Activated naive CD4-positive, alpha-beta T cell treated with anti-CD3 and anti-CD28 coated beads for 36 hours (primary cell): ENCODE data around the gene GFPT2. TPM values are rescaled to one million over a fixed set of nuclear protein-coding genes. Genes with fewer than 3 reads are reported as not detected.

Experiments
- CTCF ChIA-PET: fragments of 350-600 bp; sonication (Branson Sonifier 250); formaldehyde crosslinking; loops from one replicate; lab custom pipeline; 2021; ENCODE audit warnings: antibody characterized with exemption; lab: Charles Lee
- DNase-seq: peaks from one replicate; pipeline ENCODE4 v3.0.0-alpha.2; 2020
- H3K27ac Mint-ChIP-seq: one replicate; pipeline ENCODE4 v1.8.0; 2021; ENCODE audit warnings: mild to moderate bottlenecking, mixed read lengths
- H3K27me3 Mint-ChIP-seq: one replicate; pipeline ENCODE4 v1.8.0; 2021; ENCODE audit warnings: low read depth, mixed read lengths
- H3K36me3 Mint-ChIP-seq: one replicate; pipeline ENCODE4 v1.8.0; 2021; ENCODE audit warnings: low read depth, mixed read lengths
- H3K4me1 Mint-ChIP-seq: one replicate; pipeline ENCODE4 v1.8.0; 2021; ENCODE audit warnings: low read depth, mixed read lengths
- H3K4me3 Mint-ChIP-seq: one replicate; pipeline ENCODE4 v1.8.0; 2021; ENCODE audit warnings: mild to moderate bottlenecking, moderate library complexity, mixed read lengths
- H3K9me3 Mint-ChIP-seq: one replicate; pipeline ENCODE4 v1.8.0; 2021; ENCODE audit warnings: mixed read lengths
- intact Hi-C: fragments of 100-400 bp; cut with micrococcal nuclease; formaldehyde crosslinking; loops from one replicate; pipeline ENCODE4 v1.15.1; 2023
- total RNA-seq, 2 experiments: library from RNA; stranded (reverse); gene quantifications; one replicate each; pipeline ENCODE4 v1.2.3, GENCODE V29; 2021

Gene GFPT2
- total RNA-seq, 2 experiments from 2014 or later = 0.22 to 0.33 TPM

DNA sequence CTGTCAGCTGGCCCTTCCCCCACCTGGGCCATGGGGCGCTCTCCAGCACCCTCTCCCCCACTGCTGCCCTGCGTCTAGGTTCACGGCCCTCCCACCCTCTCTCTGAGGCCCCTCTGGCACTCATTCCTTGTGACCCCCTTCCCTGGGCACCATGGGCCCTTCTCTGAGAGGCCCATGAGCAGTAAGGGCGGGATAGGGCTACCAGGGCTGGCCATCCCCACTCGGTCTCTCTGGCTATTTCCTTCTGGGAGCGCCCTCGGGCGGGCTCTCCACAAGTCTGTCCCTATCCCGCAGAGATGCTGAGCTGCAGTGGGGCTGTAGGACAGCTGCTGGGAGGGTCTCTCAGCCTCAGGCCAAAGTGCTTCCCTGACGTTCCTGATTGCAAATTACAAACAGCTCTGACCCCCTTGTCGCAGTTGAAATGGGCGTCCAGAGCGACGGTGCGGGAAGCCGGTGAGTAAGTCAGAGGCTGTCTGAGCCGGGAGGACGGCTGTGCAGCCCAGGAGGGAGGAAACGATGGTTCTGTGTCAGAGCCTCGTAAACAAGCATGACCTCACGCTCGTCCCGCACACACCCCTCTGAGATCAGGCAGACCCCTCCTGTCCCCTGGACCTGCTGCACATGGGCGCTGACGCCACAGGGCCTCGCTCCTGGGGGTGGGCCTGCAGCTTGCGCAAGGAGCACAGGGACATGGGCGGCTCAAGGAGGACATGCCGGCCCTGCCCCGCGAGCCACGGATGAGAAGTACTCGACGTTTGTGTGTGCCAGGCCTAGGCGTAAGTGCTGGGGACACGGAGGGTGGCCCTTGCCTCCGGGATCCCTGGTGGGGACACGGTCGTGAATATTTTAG, 36.3 kb upstream of the GFPT2 start:
- intact Hi-C loops = no loop called here
- no peak overlapping the region for H3K27ac Mint-ChIP-seq
- CTCF ChIA-PET = no interaction called here

GRCh38 chr5:180387798-180388197, 34.7 kb upstream of the GFPT2 start:
- Mint-ChIP-seq H3K27me3 (no peaks in the 10 kb centered on the region), H3K27ac (no peak overlapping the region), H3K4me3 (no peak overlapping the region), H3K36me3 (no peaks in the 10 kb centered on the region), H3K4me1 (no peaks in the 10 kb centered on the region), H3K9me3 (no peaks in the 10 kb centered on the region)
- intact Hi-C loops = no loop called here
- DNase-seq = no peak
- CTCF ChIA-PET = no interaction called here

More for the DNA sequence above, 36.3 kb upstream of the GFPT2 start:
- Mint-ChIP-seq H3K27me3 (no peaks in the 10 kb centered on the region), H3K4me1 (no peaks in the 10 kb centered on the region), H3K9me3 (no peaks in the 10 kb centered on the region), H3K36me3 (no peaks in the 10 kb centered on the region), H3K4me3 (no peak overlapping the region)
- DNase-seq = no peak

- Mint-ChIP-seq H3K27ac (no peak overlapping the region), H3K4me3 (no peak overlapping the region), H3K36me3 (no peaks in the 10 kb centered on the region), H3K9me3 (no peaks in the 10 kb centered on the region), H3K4me1 (no peaks in the 10 kb centered on the region), H3K27me3 (no peaks in the 10 kb centered on the region)
- DNase-seq = no peak
- intact Hi-C loops = no loop called here
- CTCF ChIA-PET = no interaction called here
Measured at GRCh38 chr5:180382926-180383325, 29.8 kb upstream of the GFPT2 start.

DNA sequence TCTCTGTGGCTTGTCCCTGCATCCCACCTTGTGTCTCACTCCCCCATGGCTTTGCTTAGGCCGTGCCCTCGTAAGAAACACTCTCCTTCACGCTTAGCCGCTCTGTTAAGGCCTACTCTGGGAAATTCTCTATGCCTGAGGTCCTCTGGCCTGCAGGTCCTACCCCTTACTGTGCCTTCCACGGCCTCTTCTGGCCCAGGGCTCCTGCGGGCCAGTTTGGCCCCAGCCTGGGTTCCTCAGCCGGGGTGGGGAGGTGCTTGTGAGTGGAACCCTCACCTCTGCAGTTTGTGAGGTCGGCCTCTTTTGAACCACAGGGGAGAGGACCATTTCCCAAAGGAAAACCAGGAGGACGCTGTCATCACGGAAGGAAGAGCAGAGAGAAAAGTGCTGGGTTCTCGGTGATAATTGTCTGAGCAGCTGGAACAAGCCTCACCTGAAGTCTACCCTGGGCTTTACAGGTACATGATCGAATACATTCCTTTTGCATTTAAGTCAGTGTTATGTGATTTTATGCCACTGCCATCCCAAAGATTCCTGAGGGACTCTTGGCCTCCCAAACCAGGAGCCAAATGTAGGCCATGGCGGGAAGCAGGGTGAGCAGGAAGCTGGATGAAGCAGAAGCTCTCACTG, 28.8 kb upstream of the GFPT2 start:
- H3K27ac Mint-ChIP-seq = no peak overlapping the region
- intact Hi-C loops = no loop called here
- H3K27me3 Mint-ChIP-seq = no peaks in the 10 kb centered on the region
- DNase-seq = no peak
- H3K4me3 Mint-ChIP-seq = no peak overlapping the region
- H3K9me3 Mint-ChIP-seq = no peaks in the 10 kb centered on the region
- CTCF ChIA-PET = no interaction called here
- no peaks in the 10 kb centered on the region for H3K36me3 Mint-ChIP-seq
- H3K4me1 Mint-ChIP-seq = no peaks in the 10 kb centered on the region

DNA sequence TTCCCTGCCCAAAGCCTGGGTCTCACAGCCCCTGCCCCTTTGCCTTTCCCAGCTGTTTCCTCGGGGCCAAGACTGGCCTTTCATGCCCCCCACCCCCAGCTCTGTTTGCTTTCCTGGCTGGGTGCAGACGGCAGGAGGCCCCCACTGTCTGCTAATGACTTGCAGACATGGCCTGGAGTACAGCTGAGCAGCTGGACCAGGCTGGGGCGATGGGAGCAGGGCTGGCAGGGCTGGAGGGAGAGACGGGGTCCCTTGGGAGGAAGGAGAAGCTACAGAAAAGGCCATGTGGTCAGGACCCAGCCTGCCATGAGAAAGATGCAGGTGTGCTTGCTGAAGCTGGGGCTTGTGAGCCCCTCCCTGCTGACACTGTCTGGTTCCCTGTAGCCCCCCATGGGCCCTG, 28.3 kb upstream of the GFPT2 start:
- Mint-ChIP-seq H3K27ac (no peak overlapping the region), H3K36me3 (no peaks in the 10 kb centered on the region), H3K27me3 (no peaks in the 10 kb centered on the region), H3K4me1 (no peaks in the 10 kb centered on the region), H3K4me3 (no peak overlapping the region), H3K9me3 (no peaks in the 10 kb centered on the region)
- CTCF ChIA-PET = no interaction called here
- no peak for DNase-seq
- intact Hi-C loops = no loop called here

GRCh38 chr5:180380856-180381255, 27.7 kb upstream of the GFPT2 start:
- intact Hi-C loops = no loop called here
- H3K27ac Mint-ChIP-seq = no peak overlapping the region
- H3K4me1 Mint-ChIP-seq = no peaks in the 10 kb centered on the region
- H3K27me3 Mint-ChIP-seq = no peaks in the 10 kb centered on the region
- H3K9me3 Mint-ChIP-seq = no peaks in the 10 kb centered on the region
- CTCF ChIA-PET = interaction anchor here (0.6 kb wide), 1 partner anchor 106 kb away, joined by 6 read pairs; no protein-coding TSS in a partner anchor
- no peak overlapping the region for H3K4me3 Mint-ChIP-seq
- no peaks in the 10 kb centered on the region for H3K36me3 Mint-ChIP-seq
- no peak for DNase-seq

DNA sequence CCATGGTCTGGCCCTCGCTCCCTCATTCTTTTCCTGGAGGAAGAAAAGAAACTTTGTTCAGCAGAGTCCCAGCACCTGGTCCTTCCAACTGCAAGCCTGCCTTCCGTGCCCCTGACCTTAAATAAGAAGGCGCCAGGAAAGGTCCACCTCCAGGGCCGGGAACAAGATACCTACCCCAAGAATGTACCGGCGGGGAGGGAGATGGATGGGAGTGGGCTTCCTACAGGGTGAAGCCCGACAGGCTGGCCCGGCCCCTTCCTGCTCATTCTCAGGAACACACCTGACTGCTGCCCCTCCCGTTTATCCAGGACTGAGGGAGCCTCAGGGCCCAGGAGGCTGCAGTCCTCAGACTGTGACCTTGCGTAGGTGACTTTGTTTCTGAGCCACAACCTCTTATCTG, 27.3 kb upstream of the GFPT2 start:
- H3K9me3 Mint-ChIP-seq = no peaks in the 10 kb centered on the region
- intact Hi-C loops = no loop called here
- no peaks in the 10 kb centered on the region for H3K4me1 Mint-ChIP-seq
- H3K4me3 Mint-ChIP-seq = no peak overlapping the region
- DNase-seq = no peak
- no peaks in the 10 kb centered on the region for H3K27me3 Mint-ChIP-seq
- no peaks in the 10 kb centered on the region for H3K36me3 Mint-ChIP-seq
- H3K27ac Mint-ChIP-seq = no peak overlapping the region
- CTCF ChIA-PET = interaction anchor here (0.6 kb wide), 1 partner anchor 106 kb away, joined by 6 read pairs; no protein-coding TSS in a partner anchor

DNA sequence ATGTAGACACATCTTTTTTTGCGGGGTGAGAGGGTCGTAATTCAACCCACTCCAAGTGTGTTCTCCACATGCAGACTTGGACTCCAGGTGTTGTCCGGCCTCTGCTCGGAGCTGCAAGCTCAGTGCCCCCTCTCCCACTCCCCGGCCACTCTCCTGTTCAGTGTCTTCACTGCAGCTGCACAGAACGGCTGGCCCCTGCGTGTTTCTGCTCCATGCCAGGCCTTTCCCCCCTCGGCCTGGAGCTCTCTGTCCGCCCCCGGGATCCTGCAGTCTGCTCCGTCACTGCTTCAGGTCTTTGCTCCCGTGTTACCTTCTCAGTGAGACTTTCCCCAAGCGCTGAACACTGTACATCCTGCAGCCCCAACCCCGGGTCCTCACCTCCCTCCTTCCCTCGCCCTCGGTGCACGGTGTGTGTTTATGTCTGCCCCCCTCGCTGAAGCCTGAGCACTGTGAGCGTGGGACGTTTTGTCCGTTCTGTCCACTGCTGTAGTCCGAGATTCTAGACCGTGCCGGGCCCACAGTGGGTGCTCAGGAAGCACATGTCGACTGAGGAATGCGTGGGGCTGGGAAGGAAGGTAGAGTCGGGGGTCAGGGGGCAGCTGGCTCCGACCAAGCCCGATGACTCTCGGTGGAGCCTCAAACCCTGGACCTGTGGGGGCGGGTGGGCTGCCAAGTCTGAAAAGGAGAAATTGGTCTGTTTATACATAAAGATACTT, 26.4 kb upstream of the GFPT2 start:
- intact Hi-C loops = no loop called here
- H3K36me3 Mint-ChIP-seq = no peaks in the 10 kb centered on the region
- DNase-seq = no peak
- H3K27ac Mint-ChIP-seq = no peak overlapping the region
- CTCF ChIA-PET = no interaction called here
- H3K4me1 Mint-ChIP-seq = no peaks in the 10 kb centered on the region
- H3K27me3 Mint-ChIP-seq = no peaks in the 10 kb centered on the region
- H3K4me3 Mint-ChIP-seq = no peak overlapping the region
- H3K9me3 Mint-ChIP-seq = no peaks in the 10 kb centered on the region

- intact Hi-C loops = no loop called here
- Mint-ChIP-seq H3K36me3 (no peaks in the 10 kb centered on the region), H3K9me3 (no peaks in the 10 kb centered on the region), H3K27ac (no peak overlapping the region), H3K4me1 (no peaks in the 10 kb centered on the region), H3K4me3 (no peak overlapping the region), H3K27me3 (no peaks in the 10 kb centered on the region)
- no peak for DNase-seq
- CTCF ChIA-PET = no interaction called here
Measured at GRCh38 chr5:180378438-180379344, 25.6 kb upstream of the GFPT2 start.

DNA sequence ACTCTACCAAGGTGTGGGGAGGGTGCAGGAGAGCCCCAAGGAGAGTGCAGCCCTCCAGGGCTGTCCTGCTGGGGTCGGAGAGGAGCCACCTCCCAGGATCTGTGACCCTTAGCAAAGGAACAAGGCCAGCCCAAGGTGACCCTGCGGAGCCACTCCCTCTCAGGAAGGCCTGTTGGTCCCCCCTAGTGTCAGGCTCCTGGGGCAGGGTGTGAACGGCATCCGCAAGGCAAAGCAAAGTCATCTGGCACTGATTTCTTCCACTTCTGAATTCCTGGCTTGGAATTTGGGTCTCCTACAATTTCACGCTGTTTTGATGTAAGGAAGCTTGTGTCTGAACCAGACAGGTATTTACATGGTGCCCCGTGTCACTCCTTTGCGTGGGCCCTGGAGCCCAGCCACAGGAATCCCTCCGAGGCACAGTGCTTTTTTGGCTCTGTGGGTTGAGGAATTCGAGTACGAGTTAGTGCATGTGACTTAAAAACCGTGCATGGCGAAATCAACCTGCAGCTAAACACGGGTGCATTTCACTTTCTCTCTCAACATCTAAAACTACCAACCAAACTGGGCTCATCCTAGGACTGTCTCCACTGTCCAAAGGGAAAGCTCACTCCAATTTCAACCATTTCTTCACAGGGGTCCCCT, 24.5 kb upstream of the GFPT2 start:
- no peak for DNase-seq
- Mint-ChIP-seq H3K36me3 (no peaks in the 10 kb centered on the region), H3K9me3 (no peaks in the 10 kb centered on the region), H3K27ac (no peak overlapping the region), H3K4me3 (no peak overlapping the region), H3K27me3 (no peaks in the 10 kb centered on the region), H3K4me1 (no peaks in the 10 kb centered on the region)
- CTCF ChIA-PET = no interaction called here
- intact Hi-C loops = no loop called here

GRCh38 chr5:180376511-180376910, 23.4 kb upstream of the GFPT2 start:
- Mint-ChIP-seq H3K27ac (no peak overlapping the region), H3K9me3 (no peaks in the 10 kb centered on the region), H3K4me3 (no peak overlapping the region), H3K36me3 (no peaks in the 10 kb centered on the region), H3K27me3 (no peaks in the 10 kb centered on the region), H3K4me1 (no peaks in the 10 kb centered on the region)
- intact Hi-C loops = no loop called here
- no peak for DNase-seq
- CTCF ChIA-PET = no interaction called here
